GM10248 (cell line): ENCODE measurements around the gene PVR.

Experiments used
- CTCF ChIA-PET: fragments of 300-600 bp; sonication (Branson Sonifier 250); formaldehyde crosslinking; extraction: SDS; loops from one replicate; lab custom pipeline; 2021; ENCODE audit warnings: antibody characterized with exemption; lab: Yijun Ruan, JAX
- POLR2A ChIA-PET: fragments of 350-650 bp; sonication (Branson Sonifier 250); formaldehyde crosslinking; extraction: SDS; loops from one replicate; lab custom pipeline; 2020; ENCODE audit warnings: antibody characterized with exemption; lab: Yijun Ruan, JAX
- DNase-seq: peaks from one replicate; pipeline ENCODE4 v3.0.0; 2012; ENCODE audit errors: extremely low spot score
- CTCF ChIP-seq: IDR thresholded peaks from 2 replicates; pipeline ENCODE4 v1.5.1; 2012; ENCODE audit warnings: mild to moderate bottlenecking, low read depth; ENCODE audit errors: extremely low read depth, missing control alignments, control extremely low read depth

The PVR gene

GRCh38 chr19:44648631-44649251 lies 5.0 kb downstream of the PVR start:
- ChIA-PET POLR2A (no interaction called here), CTCF (interaction anchor here (1.0 to 2.9 kb wide), 6 partner anchors 9 to 135 kb away, joined by 3 to 21 read pairs (median 6); no protein-coding TSS in a partner anchor)
- no peak for DNase-seq
- TF ChIP-seq CTCF, result no peak

DNA sequence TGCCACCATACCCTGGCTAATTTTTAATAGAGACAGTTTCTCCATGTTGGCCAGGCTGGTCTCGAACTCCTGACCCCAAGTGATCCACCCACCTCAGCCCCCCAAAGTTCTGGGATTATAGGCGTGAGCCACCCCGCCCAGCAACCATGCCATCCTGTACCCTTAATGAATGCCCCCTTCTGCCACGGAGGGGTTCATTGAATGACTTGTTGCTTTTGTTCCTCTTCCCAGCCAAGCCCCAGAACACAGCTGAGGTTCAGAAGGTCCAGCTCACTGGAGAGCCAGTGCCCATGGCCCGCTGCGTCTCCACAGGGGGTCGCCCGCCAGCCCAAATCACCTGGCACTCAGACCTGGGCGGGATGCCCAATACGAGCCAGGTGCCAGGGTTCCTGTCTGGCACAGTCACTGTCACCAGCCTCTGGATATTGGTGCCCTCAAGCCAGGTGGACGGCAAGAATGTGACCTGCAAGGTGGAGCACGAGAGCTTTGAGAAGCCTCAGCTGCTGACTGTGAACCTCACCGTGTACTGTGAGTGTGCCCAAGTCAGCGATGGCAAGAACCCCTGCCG lies 6.0 kb downstream of the PVR start:
- no peak for DNase-seq
- TF ChIP-seq CTCF, result no peak
- POLR2A ChIA-PET, result no interaction called here
- CTCF ChIA-PET, result interaction anchor here (1.0 to 2.9 kb wide), 5 partner anchors 8 to 134 kb away, joined by 3 to 21 read pairs (median 9); no protein-coding TSS in a partner anchor

- POLR2A ChIA-PET, result no interaction called here
- CTCF ChIA-PET, result interaction anchor here (1.0 to 12.8 kb wide), 8 partner anchors 9 to 191 kb away, joined by 3 to 103 read pairs (median 6); no protein-coding TSS in a partner anchor
Measured at GRCh38 chr19:44653343-44653742, 9.6 kb downstream of the PVR start.

DNA sequence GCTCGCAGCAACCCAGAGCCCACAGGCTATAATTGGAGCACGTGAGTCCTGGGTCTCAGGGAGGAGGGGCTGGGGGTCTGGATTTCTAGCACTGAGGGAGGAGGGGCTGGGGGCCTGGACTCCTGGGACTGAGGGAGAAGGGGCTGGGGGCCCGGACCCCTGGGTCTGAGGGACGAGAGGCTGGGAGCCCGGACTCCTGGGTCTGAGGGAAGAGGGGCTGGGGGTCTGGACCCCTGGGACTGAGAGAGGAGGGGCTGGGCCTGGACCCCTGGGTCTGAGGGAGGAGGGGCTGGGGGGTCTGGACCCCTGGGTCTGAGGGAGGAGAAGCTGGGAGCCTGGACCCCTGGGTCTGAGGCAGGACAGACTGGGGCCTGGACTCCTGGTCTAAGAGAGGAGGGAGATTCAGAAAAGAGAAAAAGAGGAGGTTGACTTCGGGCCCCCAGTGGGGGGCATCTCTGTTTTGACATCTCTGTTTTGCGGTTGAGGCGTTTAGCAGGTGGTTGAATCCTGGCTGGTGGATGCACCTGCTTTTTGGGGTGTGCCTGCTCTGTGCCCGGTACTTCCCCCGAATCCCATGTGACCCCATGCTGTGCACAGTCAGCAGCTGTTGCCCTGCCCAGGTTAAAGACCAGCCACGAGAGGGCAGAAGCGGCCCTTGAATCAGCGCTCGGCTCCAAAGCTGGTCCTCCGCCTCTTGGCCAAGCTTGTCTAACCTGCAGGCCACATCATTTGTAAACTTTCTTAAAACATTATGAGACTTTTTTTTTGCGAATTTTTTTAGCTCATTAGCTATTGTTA lies 10.5 kb downstream of the PVR start:
- POLR2A ChIA-PET, result no interaction called here
- DNase-seq, result peak; percentile 87
- CTCF ChIA-PET, result interaction anchor here (0.7 to 12.8 kb wide), 23 partner anchors 9 to 193 kb away, joined by 3 to 103 read pairs (median 4); partner anchors contain the start of gene BCAM

More at GRCh38 chr19:44653343-44653742, 9.6 kb downstream of the PVR start:
- DNase-seq, result no peak
- TF ChIP-seq CTCF, result no peak

GRCh38 chr19:44657211-44657921 lies 13.7 kb downstream of the PVR start:
- TF ChIP-seq CTCF, result peak; percentile 89
- ChIA-PET CTCF (interaction anchor here (0.7 to 12.8 kb wide), 39 partner anchors 9 to 682 kb away, joined by 3 to 103 read pairs (median 4); partner anchors contain the start of genes CEACAM19 and PVR), POLR2A (no interaction called here)
- peak; percentile 84 for DNase-seq

More for the DNA sequence above, 10.5 kb downstream of the PVR start:
- TF ChIP-seq CTCF, result peak; percentile 92
